GM12872 (cell line): ENCODE data around the gene CNPY3.

Experiments
- TF ChIP-seq, protein P1 (sequence below): IDR thresholded peaks from 3 replicates; pipeline ENCODE4 v1.5.1; 2011; ENCODE audit warnings: low read depth, mild to moderate bottlenecking, low read length, moderate library complexity; ENCODE audit not compliant: insufficient read depth

Gene CNPY3

DNA sequence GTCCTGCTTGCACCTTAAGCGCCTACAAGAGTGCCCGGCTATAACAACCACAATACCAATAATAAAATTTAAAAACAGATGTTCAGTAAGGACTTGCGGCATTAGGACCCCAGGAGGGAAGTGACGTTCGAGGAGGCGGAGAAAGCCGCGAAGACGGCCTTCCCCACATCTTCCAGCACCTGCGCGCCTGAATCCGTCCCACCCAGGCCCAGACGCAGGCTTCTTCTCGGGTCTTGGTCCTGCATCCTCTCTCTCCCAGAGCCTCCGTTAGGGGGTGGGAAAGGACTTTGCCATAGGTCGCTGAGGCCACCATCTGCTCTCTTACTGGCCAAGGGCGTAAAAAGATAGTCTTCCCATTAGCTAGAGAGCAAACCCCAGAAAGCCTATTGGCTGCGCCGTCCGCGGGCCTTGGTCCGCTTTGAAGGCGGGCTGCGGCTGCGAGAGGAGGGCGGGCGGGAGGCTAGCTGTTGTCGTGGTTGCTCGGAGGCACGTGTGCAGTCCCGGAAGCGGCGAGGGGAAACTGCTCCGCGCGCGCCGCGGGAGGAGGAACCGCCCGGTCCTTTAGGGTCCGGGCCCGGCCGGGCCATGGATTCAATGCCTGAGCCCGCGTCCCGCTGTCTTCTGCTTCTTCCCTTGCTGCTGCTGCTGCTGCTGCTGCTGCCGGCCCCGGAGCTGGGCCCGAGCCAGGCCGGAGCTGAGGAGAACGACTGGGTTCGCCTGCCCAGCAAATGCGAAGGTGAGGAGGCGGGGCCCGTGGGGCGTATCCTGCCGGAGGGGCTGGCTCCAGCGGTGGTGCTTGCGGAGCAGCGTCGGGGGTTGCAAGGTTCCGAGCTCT, at the start of gene CNPY3:
Gene CNPY3 (plus strand): TSS at position 495 of the 835 bp plus-strand sequence. CDS start 91 bp downstream, at position 586.
- TF ChIP-seq, protein P1, sequence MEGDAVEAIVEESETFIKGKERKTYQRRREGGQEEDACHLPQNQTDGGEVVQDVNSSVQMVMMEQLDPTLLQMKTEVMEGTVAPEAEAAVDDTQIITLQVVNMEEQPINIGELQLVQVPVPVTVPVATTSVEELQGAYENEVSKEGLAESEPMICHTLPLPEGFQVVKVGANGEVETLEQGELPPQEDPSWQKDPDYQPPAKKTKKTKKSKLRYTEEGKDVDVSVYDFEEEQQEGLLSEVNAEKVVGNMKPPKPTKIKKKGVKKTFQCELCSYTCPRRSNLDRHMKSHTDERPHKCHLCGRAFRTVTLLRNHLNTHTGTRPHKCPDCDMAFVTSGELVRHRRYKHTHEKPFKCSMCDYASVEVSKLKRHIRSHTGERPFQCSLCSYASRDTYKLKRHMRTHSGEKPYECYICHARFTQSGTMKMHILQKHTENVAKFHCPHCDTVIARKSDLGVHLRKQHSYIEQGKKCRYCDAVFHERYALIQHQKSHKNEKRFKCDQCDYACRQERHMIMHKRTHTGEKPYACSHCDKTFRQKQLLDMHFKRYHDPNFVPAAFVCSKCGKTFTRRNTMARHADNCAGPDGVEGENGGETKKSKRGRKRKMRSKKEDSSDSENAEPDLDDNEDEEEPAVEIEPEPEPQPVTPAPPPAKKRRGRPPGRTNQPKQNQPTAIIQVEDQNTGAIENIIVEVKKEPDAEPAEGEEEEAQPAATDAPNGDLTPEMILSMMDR: no peak

DNA sequence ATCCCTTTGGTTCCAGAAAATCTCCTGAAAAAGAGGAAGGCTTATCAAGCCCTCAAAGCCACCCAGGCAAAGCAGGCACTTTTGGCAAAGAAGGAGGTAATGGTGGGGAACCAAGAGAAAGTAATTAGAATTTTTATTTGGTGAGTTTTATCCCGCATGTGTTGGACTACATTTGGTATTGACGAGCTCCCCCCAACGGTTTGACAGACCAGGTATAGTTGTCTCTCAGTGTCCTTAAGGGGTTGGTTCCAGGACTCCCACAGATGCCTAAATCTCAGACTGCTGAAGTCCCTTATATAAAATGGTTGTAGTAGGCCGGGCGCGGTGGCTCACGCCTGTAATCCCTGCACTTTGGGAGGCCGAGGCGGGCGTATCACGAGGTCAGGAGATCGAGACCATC, 48.4 kb upstream of the CNPY3 start:
- TF ChIP-seq, protein P1: peak; percentile 20; the same call in 2 of the 3 replicates

DNA sequence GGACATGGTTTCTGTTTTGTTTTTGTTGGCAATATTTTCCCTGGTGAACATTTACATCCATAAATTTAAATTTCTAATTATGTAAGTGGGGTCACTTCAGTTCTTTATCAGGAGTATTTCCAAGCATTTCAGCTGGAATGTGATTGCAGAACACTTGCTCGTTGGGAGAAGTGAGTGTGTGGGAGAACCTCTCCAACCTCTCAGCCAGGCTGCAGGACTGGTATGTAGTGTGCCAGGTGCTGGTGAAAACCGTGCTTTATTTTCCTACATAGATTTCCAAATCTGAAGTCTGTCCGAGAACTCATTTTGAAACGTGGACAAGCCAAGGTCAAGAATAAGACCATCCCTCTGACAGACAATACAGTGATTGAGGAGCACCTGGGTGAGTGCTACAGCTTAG, 43.6 kb upstream of the CNPY3 start:
- TF ChIP-seq, protein P1: no peak

DNA sequence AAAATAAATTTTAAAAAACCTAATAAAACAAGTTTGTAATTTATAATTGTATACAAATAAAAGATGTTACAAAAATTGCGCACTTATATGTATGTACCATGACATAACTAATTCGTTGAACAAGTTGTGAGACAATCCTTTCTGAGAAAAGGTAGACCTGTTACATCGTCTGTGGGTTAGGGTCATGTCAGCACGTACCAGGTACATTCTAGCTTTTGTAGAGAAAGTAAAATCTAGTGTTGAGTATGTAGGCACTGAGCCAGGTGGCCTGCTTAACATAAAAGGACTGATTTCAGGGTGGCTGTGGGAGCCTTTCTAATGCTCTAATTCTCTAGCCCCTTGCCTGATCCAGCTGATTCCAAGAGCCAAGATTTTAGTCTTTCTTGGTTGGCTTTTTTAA, 39.5 kb upstream of the CNPY3 start:
- TF ChIP-seq, protein P1: no peak

DNA sequence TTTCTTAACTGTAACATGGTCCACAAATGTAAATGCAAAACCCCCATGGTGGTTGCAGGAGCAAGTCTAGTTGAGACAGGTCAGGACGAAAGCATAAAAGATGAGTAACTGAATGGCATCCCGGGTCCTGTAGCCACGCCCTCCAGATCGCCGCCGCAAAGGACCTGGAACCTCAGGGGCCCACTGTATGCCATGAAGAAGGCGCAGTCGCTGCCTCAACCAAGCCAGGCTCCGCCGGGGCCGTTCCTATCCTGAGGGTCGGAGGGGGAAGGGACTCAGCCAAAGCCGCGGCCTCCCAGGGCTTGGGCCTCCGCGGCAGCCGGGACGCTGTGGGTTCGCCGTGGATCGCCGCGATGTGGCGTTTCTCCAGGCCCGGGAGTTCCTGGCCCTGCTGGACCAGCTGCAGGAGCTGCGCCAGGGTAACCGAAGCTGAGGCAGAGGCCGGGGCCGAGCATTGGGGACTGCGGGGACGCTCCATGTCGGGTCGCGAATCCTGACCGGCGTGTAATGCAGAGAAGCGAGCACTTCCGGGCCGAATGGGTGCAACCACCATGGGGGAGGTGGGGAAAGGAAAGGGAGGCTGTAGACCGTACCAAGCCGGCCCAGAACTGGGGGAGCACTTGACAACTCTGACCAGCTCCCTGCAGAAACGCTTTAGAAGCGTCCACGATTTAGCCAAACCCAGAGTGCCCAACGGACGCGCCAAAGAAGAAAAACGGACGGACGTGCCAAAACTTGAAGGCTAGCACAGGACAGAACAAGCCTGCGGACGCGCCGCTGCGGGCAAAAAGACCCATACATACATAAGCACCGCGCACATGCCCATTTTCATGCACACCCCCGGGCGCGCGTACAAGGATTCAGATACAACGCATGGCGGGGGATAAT, 38.7 kb upstream of the CNPY3 start:
- TF ChIP-seq, protein P1: no peak

DNA sequence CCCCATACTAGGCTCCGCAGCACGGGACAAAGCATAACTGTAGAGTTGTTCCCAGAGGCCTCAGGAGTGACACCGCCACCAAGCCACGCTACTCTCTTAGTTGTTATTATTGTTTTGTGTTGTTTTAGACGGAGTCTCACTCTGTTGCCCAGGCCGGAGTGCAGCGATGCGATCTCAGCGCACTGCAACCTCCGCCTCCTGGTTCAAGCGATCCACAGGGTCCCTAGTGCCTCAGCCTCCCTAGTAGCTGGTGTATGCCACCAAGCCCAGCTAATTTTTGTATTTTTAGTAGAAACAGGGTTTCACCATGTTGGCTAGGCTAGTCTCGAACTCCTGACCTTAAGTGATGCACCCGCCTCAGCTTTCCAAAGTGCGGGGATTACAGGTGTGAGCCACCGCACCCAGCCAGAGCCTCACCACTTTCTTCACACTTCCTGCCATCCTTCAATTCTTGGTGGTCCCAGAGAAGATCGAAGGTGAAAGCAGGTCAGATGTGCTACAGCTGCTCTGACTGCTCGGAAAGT, 38.0 kb upstream of the CNPY3 start:
- TF ChIP-seq, protein P1: no peak

DNA sequence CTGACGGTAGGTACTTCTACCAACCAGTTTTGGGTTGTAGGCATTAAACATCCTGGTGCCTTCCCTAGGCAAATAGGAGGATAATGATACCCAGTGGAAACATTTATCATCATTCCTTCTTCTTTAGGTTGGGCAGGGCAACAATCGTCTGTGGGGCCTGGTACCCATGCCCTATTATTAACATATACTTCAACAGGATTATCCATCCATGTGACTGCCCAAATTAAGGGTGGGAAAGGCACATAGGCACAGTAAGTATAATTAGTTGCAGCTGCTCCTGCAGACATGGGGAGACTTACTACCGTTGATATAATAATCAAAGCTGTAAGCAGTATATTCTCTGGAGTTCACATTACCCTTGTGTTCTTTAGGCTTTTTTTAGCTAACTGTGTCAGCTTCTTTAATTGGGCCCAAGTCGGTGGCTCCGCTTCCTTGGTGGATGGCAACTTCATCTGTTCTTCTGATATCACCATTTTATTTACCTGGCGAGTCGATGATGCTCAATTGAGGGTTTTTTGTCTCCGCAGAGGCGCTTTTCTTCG, 33.0 kb upstream of the CNPY3 start:
- TF ChIP-seq, protein P1: no peak
